Islet precursor cell (in vitro differentiated cells): ENCODE measurements around the gene EVI2B.
"Not testable (repeated sequence)": the region's sequence is repeated elsewhere in the genome, so short reads cannot be mapped to it uniquely, and the experiment has no call there.

ENCODE experiments used
- DNase-seq: peaks from one replicate; pipeline ENCODE4 v3.0.0-alpha.2; 2018

The EVI2B gene

GRCh38 chr17:31310260-31310659, 3.6 kb downstream of the EVI2B start:
- DNase-seq, result no peak

- DNase-seq, result no peak
Measured at GRCh38 chr17:31309556-31309955, 4.3 kb downstream of the EVI2B start.

- no peak for DNase-seq
Measured at GRCh38 chr17:31308372-31309334, 5.2 kb downstream of the EVI2B start.

- no peak for DNase-seq
Measured at GRCh38 chr17:31307640-31308039, 6.2 kb downstream of the EVI2B start.

GRCh38 chr17:31299624-31300023, 14.2 kb downstream of the EVI2B start:
- no peak for DNase-seq

- no peak for DNase-seq
Measured at GRCh38 chr17:31297090-31297489, 16.8 kb downstream of the EVI2B start, which contains the start of gene OMG. Gene OMG (minus strand): TSS chr17:31297239. CDS start chr17:31296331, 908 bp downstream.

- DNase-seq, result no peak
Measured at GRCh38 chr17:31296142-31296541, 17.7 kb downstream of the EVI2B start.

GRCh38 chr17:31295489-31295871, 18.4 kb downstream of the EVI2B start:
- DNase-seq, result no peak

- DNase-seq, result no peak
Measured at GRCh38 chr17:31294820-31295488, 18.9 kb downstream of the EVI2B start.

- DNase-seq, result no peak
Measured at GRCh38 chr17:31294231-31294630, 19.6 kb downstream of the EVI2B start.

- DNase-seq, result no peak
Measured at GRCh38 chr17:31293581-31293980, 20.3 kb downstream of the EVI2B start.

- DNase-seq, result no peak
Measured at GRCh38 chr17:31291820-31292219, 22.0 kb downstream of the EVI2B start.

GRCh38 chr17:31289790-31290189, 24.1 kb downstream of the EVI2B start:
- DNase-seq, result no peak

GRCh38 chr17:31287932-31288331, 25.9 kb downstream of the EVI2B start:
- not testable (repeated sequence) for DNase-seq

- DNase-seq, result no peak
Measured at GRCh38 chr17:31286587-31286986, 27.3 kb downstream of the EVI2B start.

GRCh38 chr17:31283841-31284240, 30.0 kb downstream of the EVI2B start:
- no peak for DNase-seq

- no peak for DNase-seq
Measured at GRCh38 chr17:31281061-31281460, 32.8 kb downstream of the EVI2B start.

- DNase-seq, result no peak
Measured at GRCh38 chr17:31279401-31279800, 34.5 kb downstream of the EVI2B start.

GRCh38 chr17:31275116-31275515, 38.7 kb downstream of the EVI2B start:
- no peak for DNase-seq

- DNase-seq, result no peak
Measured at GRCh38 chr17:31274252-31274651, 39.6 kb downstream of the EVI2B start.

GRCh38 chr17:31273516-31273915, 40.3 kb downstream of the EVI2B start:
- DNase-seq, result no peak

GRCh38 chr17:31272803-31273202, 41.1 kb downstream of the EVI2B start:
- no peak for DNase-seq

GRCh38 chr17:31272236-31272635, 41.6 kb downstream of the EVI2B start:
- no peak for DNase-seq

GRCh38 chr17:31269578-31269983, 44.3 kb downstream of the EVI2B start:
- DNase-seq, result peak; percentile 98
